HG03342 (cell line): Measurements from ENCODE around the gene MAFB.

Experiments
- ATAC-seq: cut with Tn5 transposase; IDR thresholded peaks from one replicate; pipeline ENCODE4 v1.9.1; 2021; ENCODE audit warnings: mild to moderate bottlenecking, moderate library complexity; ENCODE audit not compliant: unreplicated experiment

Gene MAFB

DNA sequence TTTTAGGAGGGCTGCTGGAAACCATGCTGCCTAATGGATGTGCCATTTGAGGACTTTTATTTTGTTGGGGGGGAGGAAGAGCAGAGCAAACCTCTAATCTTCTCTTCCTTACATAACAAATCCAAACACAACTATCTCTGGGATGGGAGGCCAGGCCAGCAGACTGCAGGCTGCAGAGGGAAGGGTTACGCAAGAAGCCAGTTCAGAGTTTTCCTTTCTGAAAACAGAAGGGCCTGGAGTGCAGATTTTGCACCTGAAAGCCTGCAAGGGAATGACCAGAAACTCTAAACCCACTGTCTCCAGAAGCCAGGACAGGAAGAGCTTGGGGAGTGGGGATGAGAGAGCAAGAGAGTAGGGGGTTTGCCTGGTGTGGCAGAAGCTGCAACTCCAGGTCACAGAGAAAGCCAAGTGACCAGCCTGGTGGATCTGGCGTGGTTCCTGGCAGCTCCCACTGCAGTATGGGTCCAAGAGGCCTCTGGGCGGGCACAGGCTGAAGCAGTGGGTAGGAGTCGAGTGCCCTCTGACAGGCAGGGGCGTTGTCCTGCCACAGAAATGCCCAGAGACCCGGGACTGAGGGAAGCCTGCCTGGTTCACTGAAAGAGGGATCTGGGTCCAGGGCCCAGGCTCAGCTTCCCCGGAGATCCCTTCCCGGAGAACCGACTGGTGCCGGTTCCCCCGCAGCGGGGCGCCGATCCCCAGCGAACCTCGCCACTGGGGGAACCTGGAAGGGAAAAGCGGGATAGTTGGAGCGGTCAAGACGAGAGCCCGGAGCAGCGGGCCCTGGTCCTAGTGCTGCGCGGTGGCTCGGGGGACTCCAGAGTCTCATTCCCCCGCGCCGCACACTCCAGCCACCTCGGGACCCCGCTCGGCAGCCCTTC is 6.7 kb downstream of the MAFB start:
- ATAC-seq: no peak

DNA sequence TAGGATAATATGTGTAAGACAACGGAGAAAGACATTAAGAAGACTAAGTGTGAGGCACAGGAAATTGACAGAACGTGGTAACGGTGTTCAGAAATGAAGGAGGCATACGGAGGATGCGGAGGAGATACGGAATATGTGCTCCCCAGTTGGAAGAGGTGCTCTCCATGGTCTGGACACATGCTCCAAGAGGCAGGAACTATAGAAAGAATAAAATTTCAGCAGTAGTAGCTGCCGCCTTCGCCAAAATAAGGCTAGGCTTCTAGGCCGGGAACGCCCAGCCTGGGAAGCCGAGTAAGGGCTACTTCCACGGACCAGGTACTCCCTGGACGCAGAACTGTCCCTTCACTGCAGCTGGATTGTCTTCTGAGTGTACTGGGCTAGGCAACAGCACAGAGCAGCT is 7.4 kb downstream of the MAFB start:
- ATAC-seq: no peak

GRCh38 chr20:40681165-40681564 is 7.9 kb downstream of the MAFB start:
- ATAC-seq: no peak

DNA sequence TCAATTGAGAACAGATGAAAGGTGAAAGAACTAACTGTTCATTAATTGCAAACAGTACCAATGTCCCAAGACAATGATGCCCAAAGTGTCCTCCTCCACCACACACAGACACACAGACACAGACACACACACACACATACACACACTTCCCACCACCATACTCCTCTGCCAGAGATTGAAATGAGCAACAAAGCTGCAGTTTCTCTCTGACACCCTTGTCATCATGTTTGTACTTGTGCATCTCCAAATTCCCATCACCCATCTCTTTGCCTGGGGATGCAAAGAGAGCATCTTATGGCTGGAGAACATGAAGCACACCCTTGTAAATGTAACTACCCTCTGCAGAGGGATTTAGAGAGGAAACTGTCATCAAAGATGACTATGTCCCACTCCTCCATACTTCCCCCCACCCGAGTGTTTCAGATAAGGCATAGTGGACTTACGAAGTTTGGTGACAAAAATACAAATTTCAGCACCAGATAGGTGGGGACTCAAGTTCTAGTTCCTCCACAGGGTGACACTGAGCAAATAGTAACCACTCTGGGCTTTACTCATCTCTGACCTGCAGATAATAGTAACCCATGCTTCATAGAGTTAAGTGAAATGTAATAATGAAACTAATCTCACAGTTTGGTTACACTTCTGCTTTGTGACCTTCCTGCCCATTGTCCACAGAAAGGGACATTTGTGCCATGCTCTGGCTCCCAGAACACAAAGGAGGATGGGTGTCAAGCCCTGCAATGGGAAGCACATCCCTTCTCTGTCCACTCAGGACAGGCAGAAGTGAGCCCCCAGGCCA is 8.7 kb downstream of the MAFB start:
- ATAC-seq: no peak

GRCh38 chr20:40679184-40679583 is 9.9 kb downstream of the MAFB start:
- no peak for ATAC-seq

GRCh38 chr20:40678286-40678875 is 10.7 kb downstream of the MAFB start:
- ATAC-seq: no peak

DNA sequence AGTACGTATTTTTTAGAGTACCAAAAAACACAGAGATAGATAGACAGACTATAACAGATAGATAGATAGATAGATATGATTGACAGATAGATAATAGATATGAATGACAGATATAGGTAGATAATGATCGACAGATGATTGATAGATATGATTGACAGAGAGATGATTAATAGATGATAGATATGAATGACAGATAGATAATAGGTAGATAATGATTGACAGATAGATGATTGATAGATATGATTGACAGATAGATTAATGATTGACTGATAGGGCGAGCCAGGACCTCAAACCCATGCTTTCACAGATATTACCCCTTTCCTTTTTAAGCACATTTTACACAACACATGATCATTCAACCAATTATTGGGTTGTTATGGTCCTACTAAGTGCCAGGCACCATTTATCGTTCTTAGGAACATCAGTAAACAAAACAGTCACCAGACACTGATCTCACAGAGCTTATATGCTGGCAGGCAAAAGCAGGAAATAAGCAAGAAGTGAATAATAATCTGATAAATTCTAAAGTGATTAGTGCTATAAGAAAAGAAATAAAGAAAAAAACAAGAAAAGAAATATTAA is 11.6 kb downstream of the MAFB start:
- no peak for ATAC-seq

DNA sequence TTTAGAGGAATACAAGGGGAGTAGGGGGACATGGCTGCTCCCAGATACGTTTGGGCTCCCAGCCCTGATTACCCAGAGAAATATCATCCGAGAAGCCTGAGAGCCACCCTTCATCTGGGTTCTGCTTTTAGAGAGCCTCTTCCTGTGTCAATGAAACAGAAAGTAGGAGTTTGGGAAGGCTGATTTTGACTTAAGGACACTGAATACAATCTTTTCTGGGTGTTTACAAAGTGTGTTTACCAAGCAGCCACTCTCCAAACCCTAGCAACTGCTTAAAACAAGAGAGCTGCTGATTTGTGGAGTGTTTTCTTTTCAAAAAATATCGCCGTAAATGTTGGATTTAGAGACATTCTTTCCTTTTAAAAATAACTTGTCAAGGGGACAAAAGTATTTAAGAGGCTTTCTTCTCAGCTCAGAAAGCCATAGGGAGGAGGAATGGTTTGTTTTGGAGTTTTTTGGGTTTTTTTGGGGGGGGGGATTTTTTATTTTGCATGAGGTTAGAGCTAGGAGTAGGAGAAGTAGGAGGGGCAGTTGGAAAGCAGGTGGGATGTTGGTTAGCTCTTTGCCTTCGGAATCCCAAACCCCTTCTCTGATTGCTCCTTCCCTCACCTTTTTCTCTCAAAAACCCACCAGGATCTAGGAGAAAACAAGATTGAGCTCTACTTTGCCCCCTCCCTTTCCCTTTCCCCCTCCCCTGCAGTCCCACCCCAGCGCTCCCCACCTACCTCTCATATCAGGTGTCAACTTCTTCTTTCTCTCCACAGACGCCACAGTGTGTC is 12.4 kb downstream of the MAFB start:
- ATAC-seq: no peak

DNA sequence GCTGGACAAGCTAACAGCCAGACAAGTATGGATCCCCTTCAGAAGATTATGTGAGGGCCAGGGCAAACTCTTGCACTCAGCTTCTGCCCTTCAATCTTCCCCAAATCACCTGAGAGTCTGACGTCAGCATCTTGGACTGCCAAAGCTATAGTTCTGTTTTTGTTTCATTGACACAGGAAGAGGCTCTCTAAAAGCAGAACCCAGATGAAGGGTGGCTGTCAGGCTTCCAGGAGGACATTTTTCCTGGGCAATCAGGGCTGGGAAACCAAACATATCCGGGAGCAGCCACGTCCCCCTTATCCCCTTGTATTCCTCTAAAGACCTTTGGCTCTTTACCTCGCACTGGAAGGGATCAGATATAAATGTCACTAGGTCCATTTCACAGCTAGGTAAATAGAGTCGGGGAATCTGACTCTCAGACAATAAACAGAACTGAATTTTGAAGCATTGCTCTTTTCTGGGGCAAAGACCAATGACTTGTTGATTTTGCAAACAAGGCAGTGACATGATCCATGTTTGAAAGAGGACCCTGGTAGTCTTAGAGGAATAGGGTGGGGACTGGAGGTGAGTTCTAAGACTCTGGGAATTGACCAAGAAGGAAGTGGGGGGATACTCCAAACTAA is 13.3 kb downstream of the MAFB start:
- ATAC-seq: no peak

DNA sequence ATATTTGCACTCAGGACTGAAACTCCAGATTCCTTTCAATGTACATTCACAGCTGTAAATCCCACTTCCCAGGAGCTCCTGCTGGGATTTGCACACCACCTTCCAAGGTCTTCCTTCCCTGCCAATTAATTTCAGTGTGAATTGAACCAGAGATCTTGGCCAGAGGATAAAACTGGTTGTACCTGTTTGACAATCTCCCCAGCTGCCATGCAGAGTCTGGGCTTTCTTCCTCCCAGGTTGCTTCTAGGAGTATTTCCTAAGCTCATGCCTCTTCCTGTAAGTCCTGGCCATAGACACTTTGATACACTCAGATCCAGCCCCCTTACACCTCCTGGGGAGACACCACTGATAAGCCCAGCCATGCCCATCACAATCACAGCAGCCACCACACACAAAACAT is 15.6 kb downstream of the MAFB start:
- no peak for ATAC-seq

DNA sequence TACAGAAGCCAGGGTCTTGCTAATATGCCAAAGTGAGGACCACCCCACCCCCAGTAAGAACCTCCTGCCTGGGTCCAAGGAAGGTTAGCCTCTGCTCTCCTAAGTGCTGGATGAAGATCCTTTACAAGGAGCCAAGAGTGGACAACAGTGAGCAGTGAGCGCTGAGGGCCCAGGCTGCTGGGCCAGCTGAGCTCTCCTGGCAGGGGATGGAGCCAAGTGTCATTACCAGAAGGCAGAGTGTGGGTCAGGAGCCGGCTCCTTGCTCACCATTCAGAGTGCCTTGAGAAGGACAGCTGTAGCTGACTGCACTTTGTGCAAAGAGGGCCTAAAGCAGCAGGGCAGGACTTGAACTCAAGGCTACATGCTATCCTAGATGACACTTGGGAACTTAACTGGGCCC is 16.9 kb downstream of the MAFB start:
- no peak for ATAC-seq

- no peak for ATAC-seq
Observed at GRCh38 chr20:40670253-40670652, 18.8 kb downstream of the MAFB start.

DNA sequence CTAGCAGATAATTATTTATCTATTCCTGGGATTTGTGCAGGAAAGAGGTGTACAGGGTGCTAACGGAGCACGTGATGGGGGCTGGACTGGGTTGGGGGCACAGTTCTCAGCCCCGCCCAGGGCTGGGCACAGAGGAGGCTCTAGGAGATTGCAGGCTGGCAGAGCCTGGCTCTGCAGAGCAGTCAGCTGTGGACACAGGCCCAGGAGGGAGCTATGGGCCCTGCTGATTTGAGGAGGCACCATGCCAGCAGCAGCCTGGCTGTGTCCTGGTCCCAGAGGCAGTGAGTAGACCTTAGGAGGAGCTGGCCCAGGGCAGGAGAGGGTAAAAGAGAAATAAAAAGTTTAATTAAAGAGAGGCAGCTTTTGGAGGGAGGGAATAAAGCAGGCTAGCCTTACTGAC is 19.3 kb downstream of the MAFB start:
- no peak for ATAC-seq

DNA sequence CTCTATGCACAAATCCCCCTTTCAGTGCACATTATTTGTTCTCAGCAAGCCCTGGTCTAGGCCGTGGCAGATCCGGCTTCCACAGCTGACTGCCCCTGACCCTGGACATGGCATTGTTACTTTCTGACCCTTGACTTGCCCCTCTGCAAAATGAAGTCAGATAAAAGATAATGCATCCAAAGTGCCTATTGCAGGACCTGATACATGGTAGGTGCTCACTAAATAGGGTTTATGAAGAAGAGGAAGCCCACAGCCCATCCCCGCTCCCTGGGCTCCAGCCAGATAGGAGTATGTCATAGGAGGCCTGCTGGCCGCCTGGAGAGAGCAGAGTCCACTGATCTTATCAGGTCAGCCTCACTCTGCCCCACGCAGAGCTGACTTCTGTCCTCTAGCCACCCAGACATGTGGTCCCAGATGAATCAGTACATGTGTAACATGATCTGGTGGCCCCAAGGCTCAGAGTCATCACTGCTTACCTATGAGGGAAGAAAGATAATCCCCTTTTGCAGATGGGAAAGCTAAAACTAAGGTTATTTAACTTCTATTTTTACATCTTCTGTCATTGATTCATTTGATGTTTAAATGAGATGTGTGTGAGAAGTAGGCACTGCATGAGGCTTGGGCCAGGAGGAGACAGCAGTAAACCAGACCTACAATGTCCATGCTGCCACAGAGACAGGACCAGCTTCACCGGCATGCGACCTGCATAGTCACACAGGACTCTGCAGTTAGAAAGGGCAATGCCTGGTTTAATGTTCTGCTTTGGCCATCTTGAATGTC is 20.4 kb downstream of the MAFB start:
- ATAC-seq: no peak

GRCh38 chr20:40667503-40667902 is 21.5 kb downstream of the MAFB start:
- no peak for ATAC-seq

DNA sequence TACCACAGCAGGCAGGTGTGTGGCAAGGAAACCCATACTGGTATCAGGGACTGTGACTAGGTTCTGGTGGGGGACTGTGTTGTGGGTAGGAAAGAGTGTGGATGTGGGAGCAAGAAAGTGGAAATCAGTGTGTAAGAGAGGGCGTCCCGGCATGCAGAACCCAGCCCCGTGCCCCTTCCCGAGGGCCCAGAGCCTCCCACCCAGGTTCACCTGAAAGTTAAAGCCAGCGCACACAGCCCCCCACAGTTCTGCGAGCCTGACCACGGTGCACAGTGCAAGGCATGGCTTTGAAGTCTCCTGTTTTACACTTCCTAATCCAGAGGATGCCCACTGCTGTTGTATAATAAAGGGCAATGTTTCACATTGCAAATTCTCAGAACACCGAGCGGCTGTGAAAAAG is 22.7 kb downstream of the MAFB start:
- no peak for ATAC-seq

- ATAC-seq: no peak
Observed at GRCh38 chr20:40664891-40665290, 24.1 kb downstream of the MAFB start.

GRCh38 chr20:40663991-40664880 is 24.8 kb downstream of the MAFB start:
- no peak for ATAC-seq
